ENCODE measurements around the gene FICD.

DNA sequence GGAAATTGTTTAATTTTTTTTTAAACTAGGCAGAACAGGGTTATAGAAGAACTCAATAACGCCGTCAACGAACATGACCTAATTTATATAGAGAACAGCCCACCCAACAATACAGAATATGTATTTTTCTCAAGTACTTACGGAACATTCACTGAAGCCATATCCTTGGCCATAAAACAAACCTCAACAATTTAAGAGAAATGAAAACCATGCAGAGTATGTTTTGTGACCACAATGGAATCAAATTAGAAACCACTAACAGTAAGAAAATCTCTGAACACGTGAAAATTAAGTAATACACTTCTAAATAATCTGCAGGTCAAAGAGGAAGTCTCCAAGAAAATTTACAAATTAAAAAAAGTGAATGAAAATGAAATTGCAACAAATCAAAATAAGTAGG, 36.5 kb downstream of the FICD start:
- TF ChIP-seq POLR2A (IDR thresholded peaks at IDR 0.05) = no peak
- TF ChIP-seq, protein P1, sequence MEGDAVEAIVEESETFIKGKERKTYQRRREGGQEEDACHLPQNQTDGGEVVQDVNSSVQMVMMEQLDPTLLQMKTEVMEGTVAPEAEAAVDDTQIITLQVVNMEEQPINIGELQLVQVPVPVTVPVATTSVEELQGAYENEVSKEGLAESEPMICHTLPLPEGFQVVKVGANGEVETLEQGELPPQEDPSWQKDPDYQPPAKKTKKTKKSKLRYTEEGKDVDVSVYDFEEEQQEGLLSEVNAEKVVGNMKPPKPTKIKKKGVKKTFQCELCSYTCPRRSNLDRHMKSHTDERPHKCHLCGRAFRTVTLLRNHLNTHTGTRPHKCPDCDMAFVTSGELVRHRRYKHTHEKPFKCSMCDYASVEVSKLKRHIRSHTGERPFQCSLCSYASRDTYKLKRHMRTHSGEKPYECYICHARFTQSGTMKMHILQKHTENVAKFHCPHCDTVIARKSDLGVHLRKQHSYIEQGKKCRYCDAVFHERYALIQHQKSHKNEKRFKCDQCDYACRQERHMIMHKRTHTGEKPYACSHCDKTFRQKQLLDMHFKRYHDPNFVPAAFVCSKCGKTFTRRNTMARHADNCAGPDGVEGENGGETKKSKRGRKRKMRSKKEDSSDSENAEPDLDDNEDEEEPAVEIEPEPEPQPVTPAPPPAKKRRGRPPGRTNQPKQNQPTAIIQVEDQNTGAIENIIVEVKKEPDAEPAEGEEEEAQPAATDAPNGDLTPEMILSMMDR (IDR thresholded peaks at IDR 0.05) = no peak
